ENCODE data around the gene RPS6KA6.

RPS6KA6 gene

DNA sequence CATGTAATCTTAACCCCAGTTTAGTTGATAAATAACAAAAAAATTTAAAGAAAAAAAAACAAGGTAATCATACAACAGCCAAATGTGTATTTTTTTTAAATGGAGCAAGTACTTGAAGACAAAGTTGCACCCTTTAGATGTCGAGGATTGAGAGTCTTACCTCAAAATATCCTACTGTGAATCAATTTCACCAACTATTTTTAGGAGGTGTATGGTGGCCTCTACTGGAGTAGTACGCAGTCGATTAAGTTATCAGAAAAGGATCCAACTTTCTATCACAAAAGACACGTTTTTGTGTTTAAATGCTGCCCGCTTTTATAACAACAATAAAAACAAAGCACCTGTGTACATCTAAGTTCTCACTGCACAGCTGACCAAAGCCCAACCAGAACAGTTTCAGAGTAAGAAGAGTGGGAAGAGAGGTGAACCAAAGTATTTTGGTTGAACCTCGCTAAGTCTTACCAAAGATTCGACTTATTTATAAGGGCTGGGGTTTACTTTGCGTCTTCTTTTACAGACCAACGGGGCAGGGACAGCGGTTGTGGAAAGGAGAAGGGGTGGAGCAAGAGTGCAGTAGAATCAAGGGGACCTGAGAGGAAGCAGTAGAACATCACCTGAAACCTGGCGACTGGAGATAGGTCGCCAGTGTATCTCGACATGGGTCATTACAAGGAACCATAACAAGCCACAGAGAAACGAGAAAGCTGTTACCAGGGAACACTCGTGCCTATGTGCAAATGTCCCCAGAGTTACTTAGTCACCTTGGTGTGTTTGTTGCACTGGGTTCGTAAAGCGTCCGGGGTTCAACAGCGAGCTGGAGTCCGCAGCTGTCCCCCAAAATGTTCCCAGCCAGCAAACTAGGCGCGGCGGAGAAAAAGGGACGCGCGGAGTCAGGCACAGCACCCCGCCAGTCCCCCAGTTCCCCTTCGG is 1.1 kb downstream of the RPS6KA6 start:
- no peak for DNase-seq (ENCODE audit: low read depth)
- no peak overlapping the region for H3K4me3 ChIP-seq (ENCODE audit: low read depth, low read length)
- TF ChIP-seq, protein P1, sequence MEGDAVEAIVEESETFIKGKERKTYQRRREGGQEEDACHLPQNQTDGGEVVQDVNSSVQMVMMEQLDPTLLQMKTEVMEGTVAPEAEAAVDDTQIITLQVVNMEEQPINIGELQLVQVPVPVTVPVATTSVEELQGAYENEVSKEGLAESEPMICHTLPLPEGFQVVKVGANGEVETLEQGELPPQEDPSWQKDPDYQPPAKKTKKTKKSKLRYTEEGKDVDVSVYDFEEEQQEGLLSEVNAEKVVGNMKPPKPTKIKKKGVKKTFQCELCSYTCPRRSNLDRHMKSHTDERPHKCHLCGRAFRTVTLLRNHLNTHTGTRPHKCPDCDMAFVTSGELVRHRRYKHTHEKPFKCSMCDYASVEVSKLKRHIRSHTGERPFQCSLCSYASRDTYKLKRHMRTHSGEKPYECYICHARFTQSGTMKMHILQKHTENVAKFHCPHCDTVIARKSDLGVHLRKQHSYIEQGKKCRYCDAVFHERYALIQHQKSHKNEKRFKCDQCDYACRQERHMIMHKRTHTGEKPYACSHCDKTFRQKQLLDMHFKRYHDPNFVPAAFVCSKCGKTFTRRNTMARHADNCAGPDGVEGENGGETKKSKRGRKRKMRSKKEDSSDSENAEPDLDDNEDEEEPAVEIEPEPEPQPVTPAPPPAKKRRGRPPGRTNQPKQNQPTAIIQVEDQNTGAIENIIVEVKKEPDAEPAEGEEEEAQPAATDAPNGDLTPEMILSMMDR (IDR thresholded peaks at IDR 0.05; ENCODE audit: insufficient read depth, low read depth, low read length, missing control alignments): no peak

DNA sequence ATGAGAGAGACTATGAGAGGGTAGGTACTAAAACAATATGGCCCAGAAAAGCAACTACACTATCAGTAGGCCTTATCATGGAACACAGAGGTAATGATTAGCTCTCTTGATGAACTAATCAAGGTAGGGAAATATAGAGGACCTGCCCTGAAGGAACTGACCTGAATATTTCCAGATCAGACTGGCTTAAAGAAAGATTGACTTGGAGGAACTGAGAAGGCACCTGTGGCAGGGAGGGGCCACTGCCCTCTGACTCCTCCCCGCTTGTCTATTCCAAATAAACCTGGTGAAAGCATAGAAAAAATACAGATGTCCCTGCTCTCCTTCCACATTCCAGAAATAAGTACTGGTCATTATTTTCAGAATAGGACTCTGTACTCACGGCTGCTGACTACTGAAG is 5.5 kb downstream of the RPS6KA6 start:
- no peak for DNase-seq (ENCODE audit: low read depth)
- no peak overlapping the region for H3K4me3 ChIP-seq (ENCODE audit: low read depth, low read length)
- TF ChIP-seq, protein P1 (IDR thresholded peaks at IDR 0.05; ENCODE audit: insufficient read depth, low read depth, low read length, missing control alignments): no peak

DNA sequence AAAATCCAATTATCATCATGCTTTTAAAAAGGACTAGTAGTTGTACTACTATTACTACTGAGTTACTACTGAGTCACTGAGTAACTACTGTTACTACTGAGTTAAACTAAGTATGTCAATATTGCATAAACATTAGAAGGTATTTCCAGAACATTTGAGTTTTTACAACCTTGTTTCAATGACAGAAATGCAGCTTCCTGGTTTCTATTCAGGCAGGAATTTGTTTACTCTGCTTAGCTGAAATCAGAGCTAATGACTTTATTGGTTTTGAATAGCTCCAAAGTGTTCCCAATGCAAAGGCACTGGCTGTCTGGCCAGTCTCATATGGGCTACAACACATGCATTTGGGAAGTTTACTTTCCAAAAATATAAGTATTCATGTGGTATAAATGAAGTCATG is 12.0 kb downstream of the RPS6KA6 start:
- no peak overlapping the region for H3K4me3 ChIP-seq (ENCODE audit: low read depth, low read length)
- TF ChIP-seq, protein P1 (IDR thresholded peaks at IDR 0.05; ENCODE audit: insufficient read depth, low read depth, low read length, missing control alignments): no peak
- no peak for DNase-seq (ENCODE audit: low read depth)

DNA sequence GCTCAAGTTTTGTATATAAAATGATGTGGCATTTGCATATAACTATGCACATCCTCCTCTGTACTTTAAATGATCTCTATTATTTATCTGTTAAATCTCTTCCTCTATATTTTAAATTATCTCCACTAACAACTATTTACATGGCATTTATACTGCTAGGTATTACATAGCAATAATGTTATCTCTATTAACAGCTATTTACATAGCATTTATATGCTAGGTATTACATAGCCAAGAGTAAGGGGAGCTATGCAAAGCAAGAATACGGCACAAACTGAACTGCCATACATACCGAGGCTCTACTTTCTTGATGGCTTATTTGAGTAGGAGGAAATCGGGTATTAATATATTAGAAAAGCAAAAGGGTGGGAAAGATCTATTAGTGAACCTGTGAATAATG is 12.7 kb downstream of the RPS6KA6 start:
- DNase-seq (ENCODE audit: low read depth): no peak
- H3K4me3 ChIP-seq (ENCODE audit: low read depth, low read length): no peak overlapping the region
- TF ChIP-seq, protein P1 (IDR thresholded peaks at IDR 0.05; ENCODE audit: insufficient read depth, low read depth, low read length, missing control alignments): no peak

DNA sequence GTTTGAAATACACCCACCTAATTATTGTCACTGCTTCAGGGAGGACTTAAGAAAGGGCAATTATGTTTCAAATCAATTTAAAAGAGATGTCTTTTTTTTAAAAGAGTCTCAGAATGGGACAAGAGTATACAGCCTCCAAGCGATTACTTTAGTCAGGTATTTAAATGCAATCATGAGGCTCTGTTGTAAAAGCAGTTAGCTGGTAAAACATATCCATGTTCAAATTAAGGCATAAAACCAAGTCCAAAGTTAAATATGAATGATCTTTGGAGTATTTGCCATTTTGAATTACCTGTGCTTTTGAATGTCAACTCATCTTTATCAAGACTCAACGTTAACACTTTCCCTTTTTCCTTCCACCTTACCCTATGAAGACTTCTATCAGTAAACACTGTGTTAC is 13.7 kb downstream of the RPS6KA6 start:
- DNase-seq (ENCODE audit: low read depth): no peak
- H3K4me3 ChIP-seq (ENCODE audit: low read depth, low read length): no peak overlapping the region
- TF ChIP-seq, protein P1 (IDR thresholded peaks at IDR 0.05; ENCODE audit: insufficient read depth, low read depth, low read length, missing control alignments): no peak

DNA sequence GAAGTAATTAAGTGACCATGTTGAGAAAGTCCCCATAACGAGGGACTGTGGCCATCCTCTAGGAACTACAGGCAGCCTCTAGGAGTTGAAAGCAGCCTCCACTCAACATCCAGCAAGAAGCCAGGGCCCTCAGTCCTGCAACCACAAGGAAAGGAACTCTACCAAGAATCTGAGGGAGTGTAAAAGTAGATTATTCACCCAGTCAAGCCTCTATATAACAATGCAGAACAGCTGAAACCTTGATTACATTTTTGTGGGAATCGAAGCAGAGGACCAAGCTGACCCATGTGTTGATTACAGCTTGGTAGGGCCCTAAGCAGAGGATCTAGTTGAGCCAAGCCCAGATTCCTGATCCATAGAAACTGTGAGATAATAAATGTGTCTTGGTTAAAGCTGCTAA is 17.1 kb downstream of the RPS6KA6 start:
- TF ChIP-seq, protein P1 (IDR thresholded peaks at IDR 0.05; ENCODE audit: insufficient read depth, low read depth, low read length, missing control alignments): no peak
- no peak for DNase-seq (ENCODE audit: low read depth)
- no peak overlapping the region for H3K4me3 ChIP-seq (ENCODE audit: low read depth, low read length)

Measured in GM12865 (cell line).